Femur (tissue), 1 donor: ENCODE data around the gene ATF6B.
"Not testable (repeated sequence)": the region's sequence is repeated elsewhere in the genome, so short reads cannot be mapped to it uniquely, and the experiment has no call there.

Source experiments
- DNase-seq: peaks from one replicate; pipeline ENCODE4 v3.0.0-alpha.2; 2017

Gene ATF6B

GRCh38 chr6:32079566-32080290, 48.3 kb downstream of the ATF6B start:
- no peak for DNase-seq

GRCh38 chr6:32076321-32076809, 51.7 kb downstream of the ATF6B start:
- peak; percentile 78 for DNase-seq

- no peak for DNase-seq
Observed at GRCh38 chr6:32075781-32076180, 52.3 kb downstream of the ATF6B start.

GRCh38 chr6:32074996-32075532, 53.0 kb downstream of the ATF6B start:
- DNase-seq, result no peak

- DNase-seq, result no peak
Observed at GRCh38 chr6:32073613-32074012, 54.4 kb downstream of the ATF6B start.

- no peak for DNase-seq
Observed at GRCh38 chr6:32073101-32073500, 54.9 kb downstream of the ATF6B start.

GRCh38 chr6:32070814-32071543, 57.1 kb downstream of the ATF6B start:
- DNase-seq, result peak; percentile 85

- no peak for DNase-seq
Observed at GRCh38 chr6:32069878-32070515, 58.0 kb downstream of the ATF6B start.

- no peak for DNase-seq
Observed at GRCh38 chr6:32069460-32069859, 58.6 kb downstream of the ATF6B start.

- no peak for DNase-seq
Observed at GRCh38 chr6:32068867-32069266, 59.2 kb downstream of the ATF6B start.

GRCh38 chr6:32068315-32068714, 59.7 kb downstream of the ATF6B start:
- not testable (repeated sequence) for DNase-seq

GRCh38 chr6:32067521-32067920, 60.5 kb downstream of the ATF6B start:
- DNase-seq, result not testable (repeated sequence)
